GM21390 (cell line): ENCODE results near the gene PCDHGC5.

ENCODE experiments used
- ATAC-seq: cut with Tn5 transposase; IDR thresholded peaks from one replicate; pipeline ENCODE4 v1.9.1; 2021; ENCODE audit not compliant: unreplicated experiment

Gene PCDHGC5

DNA sequence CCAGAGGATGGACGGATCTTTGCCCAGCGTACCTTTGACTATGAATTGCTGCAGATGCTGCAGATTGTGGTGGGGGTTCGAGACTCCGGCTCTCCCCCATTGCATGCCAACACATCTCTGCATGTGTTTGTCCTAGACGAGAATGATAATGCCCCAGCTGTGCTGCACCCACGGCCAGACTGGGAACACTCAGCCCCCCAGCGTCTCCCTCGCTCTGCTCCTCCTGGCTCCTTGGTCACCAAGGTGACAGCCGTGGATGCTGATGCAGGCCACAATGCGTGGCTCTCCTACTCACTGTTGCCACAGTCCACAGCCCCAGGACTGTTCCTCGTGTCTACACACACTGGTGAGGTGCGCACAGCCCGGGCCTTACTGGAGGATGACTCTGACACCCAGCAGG is 1.9 kb downstream of the PCDHGC5 start:
- no peak for ATAC-seq

GRCh38 chr5:141491323-141492167 is 2.7 kb downstream of the PCDHGC5 start:
- ATAC-seq: peak; percentile 23

GRCh38 chr5:141492168-141492885 is 3.4 kb downstream of the PCDHGC5 start:
- peak; percentile 53 for ATAC-seq

GRCh38 chr5:141493500-141494422 is 4.9 kb downstream of the PCDHGC5 start:
- ATAC-seq: no peak

GRCh38 chr5:141494761-141495452 is 6.0 kb downstream of the PCDHGC5 start:
- no peak for ATAC-seq

DNA sequence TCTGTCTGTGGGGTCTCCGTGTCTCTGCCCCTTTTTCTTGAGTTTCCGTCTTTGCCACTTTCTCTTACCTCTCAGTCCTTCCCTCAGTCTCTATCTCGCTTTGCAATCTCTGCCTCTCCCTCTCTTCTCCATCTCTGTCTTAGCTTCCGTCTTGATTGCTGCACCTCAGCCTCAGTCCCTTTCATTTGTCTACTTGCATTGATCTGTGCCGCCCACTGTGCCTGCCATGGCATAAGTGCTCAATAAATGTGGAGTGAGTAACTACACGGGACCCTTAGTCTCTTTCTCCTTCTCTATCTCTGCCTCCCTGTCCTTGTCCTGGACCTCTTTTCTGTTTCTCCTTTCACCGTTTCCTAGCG is 6.6 kb downstream of the PCDHGC5 start:
- no peak for ATAC-seq

DNA sequence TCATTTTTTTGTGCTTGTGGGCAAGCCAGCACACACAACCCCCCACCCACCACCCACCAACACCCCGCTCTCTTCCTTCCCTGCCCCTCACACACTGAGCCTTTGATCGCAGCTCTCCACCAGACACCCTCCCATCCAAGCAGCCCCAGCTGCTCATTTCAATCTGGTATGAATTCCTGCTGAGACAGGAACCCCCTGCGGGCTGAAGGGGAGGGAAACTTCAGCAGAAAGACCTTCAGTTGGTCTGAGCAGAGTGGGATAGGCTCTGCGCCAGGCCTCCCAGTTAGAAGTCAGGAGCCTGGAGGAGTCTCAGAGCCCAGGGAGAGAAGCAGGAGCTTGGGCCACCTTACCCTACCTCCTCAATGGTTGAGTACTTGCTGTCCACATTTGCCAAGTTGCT is 7.2 kb downstream of the PCDHGC5 start:
- ATAC-seq: no peak

GRCh38 chr5:141501761-141502160 is 12.9 kb downstream of the PCDHGC5 start:
- no peak for ATAC-seq

GRCh38 chr5:141503681-141504080 is 14.8 kb downstream of the PCDHGC5 start:
- ATAC-seq: no peak

DNA sequence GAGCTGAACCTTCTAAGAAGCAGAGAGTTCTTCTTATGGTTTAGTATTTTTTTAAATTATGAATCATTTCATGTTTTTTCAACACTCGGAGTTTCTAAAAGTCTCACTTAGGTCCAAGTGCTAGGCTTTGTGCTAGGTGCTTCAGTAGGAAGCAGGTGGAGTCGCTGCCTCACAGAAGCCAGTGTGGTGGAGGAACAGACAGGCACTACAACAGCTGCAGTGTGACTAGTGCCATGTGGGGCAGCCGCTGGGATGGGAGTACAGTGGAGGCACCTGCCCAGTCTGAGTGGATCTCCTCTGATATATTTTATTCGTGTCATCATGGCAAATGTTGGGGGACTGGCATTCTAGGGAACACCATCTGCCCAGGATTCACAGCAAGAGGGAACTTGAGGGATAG is 15.3 kb downstream of the PCDHGC5 start:
- no peak for ATAC-seq

DNA sequence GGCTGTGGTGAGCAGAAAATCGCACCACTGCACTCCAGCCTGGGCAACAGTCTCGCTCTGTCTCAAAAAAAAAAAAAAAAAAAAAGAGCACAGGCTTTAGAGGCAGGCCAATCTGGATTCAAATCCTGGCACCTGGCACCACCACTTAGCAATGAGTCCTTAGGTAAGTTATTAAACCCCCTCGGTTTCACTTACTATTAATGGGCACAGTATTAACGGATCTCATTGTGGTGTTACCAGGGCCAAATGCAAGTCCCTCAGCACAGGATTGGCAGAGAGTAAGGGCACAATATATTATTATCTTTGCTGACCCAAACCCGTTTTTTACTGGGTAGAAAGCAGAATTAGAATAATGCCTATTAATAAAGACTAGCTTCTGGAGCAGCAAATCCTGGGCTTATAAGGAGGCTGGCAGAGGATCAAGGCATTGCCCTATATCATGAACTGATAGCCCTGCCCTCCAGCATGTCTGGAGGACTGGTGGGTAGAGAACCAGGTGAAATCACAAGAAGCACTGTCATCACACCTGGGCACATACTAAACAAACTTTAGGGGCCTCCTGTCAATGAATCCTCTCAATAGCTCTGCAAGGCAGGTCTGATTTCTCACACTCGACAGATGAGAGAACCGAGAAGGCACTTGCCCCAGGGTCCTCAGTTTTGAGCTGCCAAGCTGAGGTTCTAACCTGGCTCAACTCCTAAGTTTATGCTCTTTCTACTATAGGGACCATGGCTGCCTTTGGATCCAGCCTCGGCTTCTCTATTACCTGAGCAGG is 17.7 kb downstream of the PCDHGC5 start:
- no peak for ATAC-seq

- peak; percentile 48 for ATAC-seq
Observed at GRCh38 chr5:141507387-141508091, 18.7 kb downstream of the PCDHGC5 start.

GRCh38 chr5:141508440-141508797 is 19.5 kb downstream of the PCDHGC5 start:
- no peak for ATAC-seq

GRCh38 chr5:141508798-141509611 is 20.1 kb downstream of the PCDHGC5 start:
- no peak for ATAC-seq

GRCh38 chr5:141510160-141510559 is 21.3 kb downstream of the PCDHGC5 start:
- ATAC-seq: no peak

- ATAC-seq: peak; percentile 21
Observed at GRCh38 chr5:141510850-141511601, 22.1 kb downstream of the PCDHGC5 start.

- no peak for ATAC-seq
Observed at GRCh38 chr5:141511771-141512325, 23.0 kb downstream of the PCDHGC5 start.
